ENCODE measurements around the gene CD244.

GRCh38 chr1:160839746-160840145 is 22.9 kb downstream of the CD244 start:
- no peak for TF ChIP-seq CTCF (conservative IDR thresholded peaks at IDR 0.05)
- TF ChIP-seq EZH2 (IDR thresholded peaks at IDR 0.05; ENCODE audit: low read depth), result no peak

All from PC-9 (cell line).